ENCODE results near the gene ANKS1B. TPM values are rescaled to one million over a fixed set of nuclear protein-coding genes. Genes with fewer than 3 reads are reported as not detected.
"Not testable (repeated sequence)": the region's sequence is repeated elsewhere in the genome, so short reads cannot be mapped to it uniquely, and the experiment has no call there.

The ANKS1B gene
- polyA plus RNA-seq, 4 donors = 3.6 to 4.8 (median 4.0) TPM

DNA sequence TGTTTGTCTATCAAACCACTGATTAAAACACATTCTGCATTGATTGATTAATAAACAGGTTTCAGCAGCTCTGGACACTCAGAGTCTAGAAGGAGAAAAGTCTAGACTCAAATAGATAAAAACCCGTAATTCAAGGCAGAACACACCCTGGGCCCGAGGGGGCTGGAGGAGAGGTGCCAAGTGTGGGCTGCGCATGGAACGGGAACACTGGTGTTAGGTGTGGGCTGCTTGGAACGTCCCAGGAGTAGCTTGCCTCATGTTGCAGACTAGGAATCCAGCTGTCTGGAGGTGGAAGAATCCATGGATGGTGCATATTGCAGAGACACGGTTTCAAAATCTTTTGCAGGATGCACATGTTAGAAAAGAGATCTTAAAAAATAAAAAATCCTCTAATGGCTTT, 1116.7 kb downstream of the ANKS1B start:
- DNase-seq (ENCODE audit: low read depth in 4 of 4, low spot score in 2 of 4) = no peak

DNA sequence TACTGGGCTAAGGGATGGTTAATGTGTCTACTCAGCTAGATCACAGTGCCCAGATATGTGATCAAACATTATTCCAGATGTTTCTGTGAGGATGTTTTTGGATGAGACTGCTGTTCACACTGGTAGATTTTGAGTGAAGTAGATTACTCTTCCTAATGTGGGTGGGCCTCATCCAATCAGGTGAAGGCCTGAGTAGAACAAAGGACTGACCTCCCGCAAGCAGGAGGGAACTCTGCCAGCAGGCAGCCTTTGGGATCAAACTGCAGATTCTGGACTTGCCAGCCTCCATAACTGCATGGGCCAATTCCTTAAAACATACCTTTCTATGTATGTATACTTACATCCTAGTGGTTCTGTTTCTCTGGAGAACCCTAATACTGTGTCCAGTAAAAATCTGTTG, 1120.4 kb downstream of the ANKS1B start:
- no peak for DNase-seq (ENCODE audit: low read depth in 4 of 4, low spot score in 2 of 4)

DNA sequence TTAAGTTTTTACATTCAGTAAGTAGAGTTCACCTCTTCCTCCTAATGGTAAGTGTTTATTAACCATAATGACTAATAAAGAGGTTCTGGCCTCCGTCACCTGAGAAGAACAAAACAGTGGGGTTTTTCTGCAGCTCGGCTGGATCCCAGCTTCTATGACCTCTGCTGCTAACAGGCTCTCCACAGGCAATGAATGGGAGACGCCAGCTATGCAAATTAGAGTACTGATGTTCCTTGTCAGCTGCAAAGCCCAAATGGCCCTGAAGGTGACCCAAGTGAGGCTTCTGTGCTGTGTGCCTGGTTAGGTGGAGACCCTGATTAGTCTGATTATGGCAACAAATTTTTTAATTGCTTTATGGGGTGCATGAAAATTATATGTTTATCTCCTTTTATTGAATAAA, 1121.6 kb downstream of the ANKS1B start:
- DNase-seq (ENCODE audit: low read depth in 4 of 4, low spot score in 2 of 4) = no peak

DNA sequence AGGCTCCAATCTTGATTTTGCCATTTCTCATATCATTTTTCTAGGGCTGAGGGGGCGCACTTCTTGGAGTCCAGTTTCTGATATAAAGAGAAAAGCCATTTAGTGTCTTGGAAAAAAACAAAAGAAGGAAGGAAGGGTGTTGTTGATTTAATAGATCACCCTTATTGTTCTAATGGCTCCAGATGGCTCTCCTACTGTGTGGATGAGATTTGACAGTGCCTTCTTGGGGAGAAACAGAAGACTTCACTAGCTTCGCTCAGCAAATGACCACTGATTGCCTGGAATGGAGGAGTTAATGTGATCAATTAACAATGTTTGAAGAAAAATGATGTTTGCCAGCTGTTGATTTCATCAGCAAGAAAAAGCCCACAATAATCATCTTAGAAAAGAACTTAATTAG, 1123.5 kb downstream of the ANKS1B start:
- no peak for DNase-seq (ENCODE audit: low read depth in 4 of 4, low spot score in 2 of 4)

DNA sequence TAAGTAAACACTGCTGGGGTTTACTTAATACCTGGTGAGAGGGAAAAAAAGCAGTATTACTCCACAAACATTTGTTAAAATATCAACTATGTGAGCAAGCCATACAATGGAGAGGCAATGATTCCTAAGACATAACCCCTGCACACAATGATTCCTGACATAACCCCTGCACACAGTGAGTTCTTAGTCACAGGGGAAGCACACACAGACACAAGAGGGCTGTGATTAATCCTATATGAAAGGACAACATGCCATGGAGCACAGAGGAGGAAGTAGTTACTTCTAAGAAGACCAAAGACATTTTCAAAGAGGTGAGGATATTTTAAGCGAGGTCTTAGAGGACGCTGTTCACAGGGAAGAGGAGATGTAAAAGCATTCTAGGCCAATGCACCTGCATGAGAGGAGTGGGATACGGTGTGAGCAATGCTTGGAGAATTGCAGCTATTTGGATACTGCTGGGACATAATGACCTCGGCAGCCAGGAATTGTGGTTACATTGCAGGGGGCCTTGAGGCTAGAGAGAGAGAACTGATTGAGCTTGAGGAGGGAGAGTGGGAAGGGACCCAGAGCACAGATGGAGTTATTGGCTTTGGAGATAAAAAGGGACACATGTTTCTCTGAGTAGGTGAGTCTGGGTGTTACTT, 1127.7 kb downstream of the ANKS1B start:
- DNase-seq (ENCODE audit: low read depth in 4 of 4, low spot score in 2 of 4) = no peak

DNA sequence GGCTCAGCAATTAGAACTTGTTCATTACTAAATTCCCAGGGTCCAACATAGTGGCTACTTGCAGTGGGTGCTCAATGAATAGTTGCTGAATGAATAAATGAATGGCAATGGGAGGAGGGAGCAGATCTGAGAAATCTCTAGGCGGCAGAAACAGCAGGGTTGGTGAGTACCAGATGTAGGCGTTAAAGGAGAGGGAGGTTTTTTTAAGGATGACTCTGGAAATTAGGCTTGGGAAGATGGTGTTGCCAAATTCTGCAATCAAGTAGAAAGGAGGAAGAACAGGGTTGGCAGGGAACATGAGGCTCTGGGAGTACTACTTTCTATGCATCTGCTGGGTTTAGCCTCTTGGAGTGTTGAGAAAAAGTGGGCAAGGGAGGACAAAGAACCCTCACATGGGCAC, 1132.6 kb downstream of the ANKS1B start:
- no peak for DNase-seq (ENCODE audit: low read depth in 4 of 4, low spot score in 2 of 4)

DNA sequence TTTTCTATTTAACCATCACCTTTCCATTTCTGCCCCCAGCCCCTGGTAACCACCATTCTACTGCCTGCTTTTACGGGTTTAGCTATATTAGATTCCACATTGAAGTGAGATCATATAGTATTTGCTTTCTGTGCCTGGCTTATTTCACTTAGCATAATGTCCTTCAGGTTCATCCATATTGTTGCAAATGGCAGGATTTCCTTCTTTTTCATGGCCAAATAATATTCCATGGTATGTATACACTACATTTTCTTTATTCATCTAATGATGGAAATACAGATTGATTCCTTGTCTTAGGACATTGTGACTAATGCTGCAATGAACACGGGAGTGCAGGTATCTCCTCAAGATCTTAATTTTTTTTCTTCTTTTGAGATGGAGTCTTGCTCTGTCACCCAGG, 1137.5 kb downstream of the ANKS1B start:
- no peak for DNase-seq (ENCODE audit: low read depth in 4 of 4, low spot score in 2 of 4)

DNA sequence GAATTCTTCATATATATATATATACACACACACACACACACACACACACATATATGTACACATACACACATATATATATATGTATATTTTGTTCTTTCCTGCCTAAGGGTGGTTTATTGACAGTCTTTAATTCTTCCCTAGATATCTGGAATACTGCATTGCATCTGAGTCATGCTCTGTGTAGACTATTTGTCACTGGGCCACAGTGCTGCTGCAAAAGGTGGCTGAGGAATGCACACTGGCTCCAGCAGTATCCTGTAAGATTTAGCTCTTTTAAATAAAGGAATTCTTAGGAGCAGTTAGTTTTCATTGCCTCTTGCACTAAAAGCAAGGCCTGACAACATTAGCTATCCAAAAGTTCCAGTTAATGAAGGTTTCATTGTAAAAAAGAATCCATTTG, 1138.8 kb downstream of the ANKS1B start:
- DNase-seq (ENCODE audit: low read depth in 4 of 4, low spot score in 2 of 4) = no peak

DNA sequence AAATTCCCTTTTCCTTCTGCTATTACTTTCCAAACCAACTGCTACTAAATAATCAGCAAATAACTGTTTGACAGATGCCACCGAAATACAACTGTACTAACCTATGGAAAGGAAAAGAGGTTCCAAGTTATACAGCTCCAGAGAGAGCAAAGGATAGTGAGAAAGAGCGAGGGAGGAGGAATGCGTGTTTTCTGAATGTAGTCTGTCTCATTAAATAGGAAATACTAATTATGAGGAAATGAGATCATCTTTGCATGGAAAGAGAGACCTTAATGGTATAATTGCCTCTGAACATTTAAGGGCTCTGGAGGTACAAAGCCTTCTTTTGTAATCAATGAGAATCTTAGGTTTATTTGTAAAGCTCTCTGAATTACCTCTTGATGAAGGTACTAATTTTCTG, 1144.4 kb downstream of the ANKS1B start:
- DNase-seq (ENCODE audit: low read depth in 4 of 4, low spot score in 2 of 4) = no peak

DNA sequence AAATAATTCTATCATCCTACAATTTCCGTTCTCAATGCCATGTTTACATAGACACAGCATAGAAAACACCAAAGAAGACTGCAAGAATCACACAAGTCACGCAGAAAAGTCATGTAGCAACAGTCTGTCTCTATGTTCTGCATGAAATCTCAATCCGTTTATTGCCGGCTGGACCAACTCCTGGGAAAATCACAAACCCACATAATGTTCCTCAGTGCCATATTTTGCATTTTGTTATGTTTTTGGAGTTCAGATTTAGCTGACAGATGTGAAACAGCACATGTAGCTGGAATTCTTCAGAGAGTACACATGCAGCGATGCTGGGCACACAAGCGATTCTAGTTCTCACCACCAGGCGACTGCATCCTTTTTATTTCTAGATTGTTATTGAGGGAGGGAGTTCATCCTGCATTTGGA, 1146.5 kb downstream of the ANKS1B start:
- DNase-seq (ENCODE audit: low read depth in 4 of 4, low spot score in 2 of 4) = no peak

DNA sequence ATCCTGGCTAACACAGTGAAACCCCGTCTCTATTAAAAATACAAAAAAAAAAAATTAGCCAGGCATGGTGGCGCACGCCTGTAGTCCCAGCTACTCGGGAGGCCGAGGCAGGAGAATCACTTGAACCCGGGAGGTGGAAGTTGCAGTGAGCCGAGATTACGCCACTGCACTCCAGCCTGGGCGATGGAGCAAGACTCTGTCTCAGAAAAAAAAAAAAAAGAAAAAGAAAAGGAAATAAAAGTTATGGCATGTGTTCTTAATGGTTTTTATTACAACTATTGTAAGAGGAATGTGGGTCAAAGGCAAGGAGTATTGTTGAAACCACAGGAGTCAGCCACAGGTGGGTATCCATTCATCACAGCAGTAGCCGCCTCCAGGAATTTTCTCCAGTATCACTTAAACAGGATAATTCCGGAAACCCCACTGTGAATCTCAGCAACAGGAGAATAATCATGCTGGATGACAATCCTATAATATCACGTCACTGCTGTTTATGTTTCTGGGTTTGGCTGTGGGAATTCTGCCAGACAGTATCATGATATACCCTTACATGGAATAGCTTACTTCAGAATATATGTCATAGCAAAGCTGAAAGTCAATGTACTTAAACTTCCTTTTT, 1147.5 kb downstream of the ANKS1B start:
- DNase-seq (ENCODE audit: low read depth in 4 of 4, low spot score in 2 of 4) = not testable (repeated sequence)

DNA sequence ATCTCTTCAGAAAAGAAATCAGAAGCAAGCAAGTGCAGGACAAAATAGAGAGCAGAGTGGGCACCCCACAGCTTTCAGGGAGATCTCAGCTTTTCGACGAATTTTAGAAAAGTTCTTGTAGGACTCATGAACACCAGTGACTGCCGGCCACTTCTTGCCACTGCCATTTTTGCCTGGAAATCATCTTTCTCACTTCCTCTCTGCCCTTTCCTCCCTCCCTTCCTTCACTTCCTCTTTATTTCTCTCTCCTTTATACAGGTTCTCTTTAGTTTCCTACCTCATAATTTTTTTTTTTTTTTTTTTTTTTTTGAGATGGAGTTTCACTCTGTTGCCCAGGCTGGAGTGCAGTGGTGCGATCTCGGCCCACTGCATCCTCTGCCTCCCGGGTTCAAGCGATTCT, 1154.1 kb downstream of the ANKS1B start:
- DNase-seq (ENCODE audit: low read depth in 4 of 4, low spot score in 2 of 4) = no peak

DNA sequence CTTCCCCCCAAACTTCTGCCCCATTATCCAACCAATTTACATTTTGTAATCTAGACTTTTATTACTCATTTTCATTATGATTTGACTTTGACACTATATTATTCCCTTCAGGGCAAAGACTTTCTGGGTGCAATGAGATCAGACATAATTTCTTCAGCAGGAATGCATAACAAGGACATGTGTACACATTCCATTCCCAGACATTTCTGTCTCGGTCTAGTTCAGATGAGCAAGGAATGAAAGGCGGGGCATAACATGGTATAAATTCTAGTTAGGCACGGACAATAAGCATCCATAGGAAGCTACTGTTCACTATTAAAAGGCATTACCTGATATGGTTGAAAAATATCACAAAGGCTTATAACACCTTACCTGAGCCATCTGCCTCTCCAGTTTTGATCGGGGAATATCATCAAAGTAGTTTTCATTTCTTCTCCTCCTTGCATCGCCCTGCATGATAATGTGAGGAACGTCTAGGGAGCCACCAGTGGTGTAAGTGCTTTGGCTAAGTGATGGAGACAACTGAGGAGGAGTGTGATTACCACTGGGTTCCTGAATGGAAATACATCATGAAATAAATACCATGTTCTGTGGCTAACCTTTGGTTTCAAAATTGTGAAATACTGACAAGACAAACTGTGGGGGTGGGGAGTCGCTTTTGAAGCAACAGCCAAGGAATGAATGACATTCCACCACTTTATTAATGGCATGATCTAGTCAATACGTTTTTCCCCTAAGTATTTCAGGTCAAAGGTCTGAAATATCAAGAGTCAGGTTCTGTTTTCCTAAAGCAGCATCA, 1155.7 kb downstream of the ANKS1B start:
- no peak for DNase-seq (ENCODE audit: low read depth in 4 of 4, low spot score in 2 of 4)

DNA sequence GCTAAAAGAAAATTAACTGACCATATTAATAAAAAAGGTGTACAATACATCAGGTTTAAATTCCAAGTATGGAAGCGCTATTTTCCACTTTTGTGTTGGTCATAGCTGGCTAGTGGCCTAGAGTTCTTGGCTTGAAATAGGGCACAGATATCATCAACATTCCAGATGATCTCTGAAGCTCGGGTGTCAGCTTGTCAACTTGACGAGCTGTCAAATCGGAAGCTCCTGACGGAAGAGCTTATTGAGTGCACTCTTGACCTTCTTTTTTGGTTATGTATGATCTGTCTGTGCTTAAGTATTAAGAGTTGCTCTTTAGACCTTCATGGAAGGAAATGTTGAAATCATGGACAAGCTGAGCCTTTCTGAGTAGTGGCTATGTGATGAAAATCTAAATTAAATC, 1161.7 kb downstream of the ANKS1B start:
- DNase-seq (ENCODE audit: low read depth in 4 of 4, low spot score in 2 of 4) = no peak

DNA sequence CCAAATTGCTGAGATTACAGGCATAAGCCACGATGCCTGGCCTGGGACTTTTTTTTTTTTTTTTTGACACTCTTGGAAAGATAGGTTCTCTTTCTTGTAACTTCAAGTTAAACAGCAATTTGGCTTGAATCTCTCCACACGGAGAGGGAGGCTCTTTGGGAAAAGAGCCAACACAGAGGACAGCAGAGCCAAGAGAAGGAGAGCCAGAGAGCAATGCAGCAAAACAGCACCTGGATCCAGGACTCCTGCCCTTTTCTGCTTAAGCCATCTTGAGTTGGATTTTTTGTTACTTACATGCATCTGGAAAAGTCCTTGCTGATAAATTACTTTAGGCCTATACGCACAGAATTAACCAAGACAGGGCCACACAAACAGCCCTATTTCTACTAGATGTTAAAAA, 1162.9 kb downstream of the ANKS1B start:
- DNase-seq (ENCODE audit: low read depth in 4 of 4, low spot score in 2 of 4) = no peak

DNA sequence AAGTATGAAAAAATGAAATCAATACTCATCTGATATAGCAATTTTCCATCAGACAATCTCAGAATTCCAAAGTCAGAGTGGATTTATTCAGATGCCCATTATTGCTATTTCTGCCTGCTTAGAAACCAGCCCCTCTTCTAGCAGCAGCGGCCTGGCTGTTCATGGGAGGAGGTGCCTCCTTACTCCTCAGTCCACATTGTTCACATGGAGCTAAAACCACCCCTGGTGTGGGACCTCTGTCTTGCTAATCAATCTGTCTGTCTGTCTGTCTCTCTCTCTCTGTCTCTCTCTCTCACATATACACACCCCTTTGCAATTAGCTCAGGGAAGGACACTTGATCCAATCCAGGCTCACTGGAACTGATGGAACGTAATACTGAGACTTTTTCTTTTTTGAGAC, 1163.5 kb downstream of the ANKS1B start:
- DNase-seq (ENCODE audit: low read depth in 4 of 4, low spot score in 2 of 4) = no peak

DNA sequence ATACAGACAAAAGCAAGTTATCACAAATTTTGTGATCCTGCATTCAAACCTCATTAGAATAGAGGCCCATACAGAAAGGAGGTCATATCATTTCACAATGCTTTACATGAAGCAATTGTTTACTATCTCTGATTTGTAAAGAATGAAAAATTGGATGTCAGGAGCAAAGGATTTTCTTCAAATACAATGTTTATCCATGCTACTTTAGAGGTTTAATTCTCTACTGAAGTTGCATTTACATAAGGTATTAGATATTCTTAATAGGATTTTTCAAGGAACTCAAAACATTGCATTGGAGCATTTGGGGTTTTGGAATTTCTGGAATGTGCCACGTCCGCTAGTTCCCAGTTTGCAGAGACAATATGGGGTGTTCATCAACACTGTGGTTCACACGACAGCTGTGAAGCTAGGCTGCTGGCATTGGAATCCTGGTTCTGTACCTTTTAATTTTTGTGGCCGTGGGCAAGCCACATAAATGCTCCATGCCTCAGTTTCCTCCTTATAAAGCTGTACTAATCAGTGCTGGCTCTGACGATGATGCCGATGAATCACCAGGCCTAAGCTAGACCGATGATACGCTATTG, 1164.8 kb downstream of the ANKS1B start:
- DNase-seq (ENCODE audit: low read depth in 4 of 4, low spot score in 2 of 4) = no peak

DNA sequence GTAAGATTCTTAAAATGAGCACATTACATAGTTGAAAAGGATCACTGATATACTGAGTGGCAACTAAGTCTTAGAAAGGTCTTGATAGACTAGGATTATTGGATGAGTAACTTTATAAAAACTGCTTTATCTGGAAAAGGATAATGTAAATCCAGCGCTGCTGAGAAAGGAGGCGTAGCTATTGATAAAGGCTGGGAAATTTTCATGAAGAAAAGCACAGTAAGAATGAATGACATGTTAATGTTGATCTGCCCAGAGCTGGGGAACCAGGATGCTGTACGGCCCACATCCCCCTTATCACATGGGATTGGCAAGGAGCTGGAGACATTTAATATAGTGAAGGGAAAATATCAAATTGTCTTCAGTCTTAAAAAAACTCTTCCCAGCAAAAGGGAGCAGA, 1165.7 kb downstream of the ANKS1B start:
- no peak for DNase-seq (ENCODE audit: low read depth in 4 of 4, low spot score in 2 of 4)

DNA sequence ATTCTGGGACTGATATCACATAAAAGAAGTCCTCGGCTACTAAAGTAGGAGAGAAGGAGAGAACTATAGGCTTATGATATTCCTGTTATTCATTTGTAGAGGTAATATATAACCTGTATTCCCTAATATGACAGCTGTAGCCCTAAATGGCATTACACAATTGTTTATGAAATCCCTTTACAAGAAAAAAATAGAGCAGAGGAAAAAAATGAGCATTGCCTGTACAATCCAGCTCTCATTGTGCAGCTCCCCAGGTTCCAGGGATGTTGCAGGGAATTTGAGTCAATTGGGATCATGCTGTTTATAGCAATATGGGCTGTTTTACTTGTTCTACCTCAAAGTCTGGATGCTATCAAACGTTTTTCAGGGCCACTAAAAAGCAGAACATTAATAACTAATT, 1166.5 kb downstream of the ANKS1B start:
- no peak for DNase-seq (ENCODE audit: low read depth in 4 of 4, low spot score in 2 of 4)

DNA sequence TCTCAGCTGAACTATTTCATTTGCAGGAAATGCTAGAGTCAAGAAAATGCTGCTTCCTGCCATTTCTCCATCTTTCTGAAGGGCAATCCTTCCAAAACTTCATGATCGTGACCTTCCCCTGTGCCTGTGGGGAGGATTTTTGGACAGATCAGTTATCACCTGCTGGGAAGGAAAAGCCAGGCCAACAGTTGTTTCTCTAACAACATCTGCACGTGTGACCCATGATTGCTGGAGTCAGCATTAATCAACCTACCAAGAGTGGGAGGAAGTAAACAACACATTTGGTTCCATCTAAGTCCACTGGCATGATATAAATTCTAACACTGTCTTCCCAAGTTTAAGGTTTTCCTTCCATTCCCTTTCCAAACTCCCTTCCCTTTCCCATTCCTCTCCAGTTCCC, 1167.0 kb downstream of the ANKS1B start:
- peak in 2 of 4 donors; percentile 10 to 21 for DNase-seq (ENCODE audit: low read depth in 4 of 4, low spot score in 2 of 4)

DNA sequence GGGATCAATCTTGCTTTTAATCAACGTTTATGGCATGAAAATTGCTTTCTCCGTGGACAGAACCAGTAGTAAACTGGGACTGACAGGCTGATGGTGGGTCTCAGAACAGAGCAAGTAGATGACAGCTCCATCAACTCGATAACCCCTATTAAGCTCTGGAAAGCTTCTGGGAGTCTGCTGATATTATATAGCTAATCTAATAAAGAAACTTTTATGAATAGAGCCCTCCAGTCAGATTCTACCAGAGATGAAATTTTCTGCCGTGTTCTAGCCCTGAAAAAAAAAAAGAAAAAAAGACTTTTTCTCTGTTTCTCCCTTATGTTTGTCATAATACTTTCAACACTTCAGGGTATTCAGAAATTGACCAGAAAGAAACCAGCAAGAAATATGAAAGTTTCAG, 1168.0 kb downstream of the ANKS1B start:
- no peak for DNase-seq (ENCODE audit: low read depth in 4 of 4, low spot score in 2 of 4)

DNA sequence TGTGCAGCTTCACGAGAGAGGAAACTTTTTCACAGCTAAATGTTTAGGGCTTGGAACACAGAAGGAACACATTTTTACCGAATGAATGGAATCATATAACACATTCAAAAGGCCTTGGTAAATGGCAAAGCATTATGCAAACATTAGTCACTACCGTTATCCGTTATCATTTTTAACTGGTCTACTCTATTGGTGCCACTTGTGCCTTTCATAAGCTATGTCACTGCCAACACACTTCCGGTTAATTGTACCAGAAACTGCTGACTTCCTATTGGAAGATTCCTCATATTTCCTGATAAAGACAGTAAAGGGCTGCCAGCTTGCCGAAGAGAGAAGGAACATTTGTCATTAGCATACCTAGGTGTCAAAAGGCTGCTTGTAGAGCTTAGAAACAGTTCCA, 1170.5 kb downstream of the ANKS1B start:
- no peak for DNase-seq (ENCODE audit: low read depth in 4 of 4, low spot score in 2 of 4)

Measured in left renal cortex interstitium (tissue), 4 donors.